Measurements from ENCODE around the gene AOAH.

The AOAH gene

GRCh38 chr7:36761835-36762234 lies 37.5 kb upstream of the AOAH start:
- in situ Hi-C loops (cut with MboI; ENCODE audit: low sequenced_read_pairs, unreplicated experiment) = no loop called here

GRCh38 chr7:36760856-36761762 lies 36.8 kb upstream of the AOAH start:
- no peak for TF ChIP-seq CTCF (IDR thresholded peaks at IDR 0.05; ENCODE audit: borderline replicate concordance, control extremely low read depth, extremely low read depth, insufficient read depth, missing control alignments)
- in situ Hi-C loops (cut with MboI; ENCODE audit: low sequenced_read_pairs, unreplicated experiment) = no loop called here
- no peak for DNase-seq (ENCODE audit: low spot score)

More at GRCh38 chr7:36761835-36762234, 37.5 kb upstream of the AOAH start:
- no peak for TF ChIP-seq CTCF (IDR thresholded peaks at IDR 0.05; ENCODE audit: borderline replicate concordance, control extremely low read depth, extremely low read depth, insufficient read depth, missing control alignments)
- DNase-seq (ENCODE audit: low spot score) = no peak

- no peak for TF ChIP-seq CTCF (IDR thresholded peaks at IDR 0.05; ENCODE audit: borderline replicate concordance, control extremely low read depth, extremely low read depth, insufficient read depth, missing control alignments)
- in situ Hi-C loops (cut with MboI; ENCODE audit: low sequenced_read_pairs, unreplicated experiment) = no loop called here
- DNase-seq (ENCODE audit: low spot score) = no peak
Measured at GRCh38 chr7:36758879-36759278, 34.6 kb upstream of the AOAH start.

- peak; percentile 22 for DNase-seq (ENCODE audit: low spot score)
- no peak for TF ChIP-seq CTCF (IDR thresholded peaks at IDR 0.05; ENCODE audit: borderline replicate concordance, control extremely low read depth, extremely low read depth, insufficient read depth, missing control alignments)
- in situ Hi-C loops (cut with MboI; ENCODE audit: low sequenced_read_pairs, unreplicated experiment) = no loop called here
Measured at GRCh38 chr7:36755484-36755883, 31.2 kb upstream of the AOAH start.

GRCh38 chr7:36752026-36752711 lies 27.9 kb upstream of the AOAH start:
- in situ Hi-C loops (cut with MboI; ENCODE audit: low sequenced_read_pairs, unreplicated experiment) = no loop called here
- TF ChIP-seq CTCF (IDR thresholded peaks at IDR 0.05; ENCODE audit: borderline replicate concordance, control extremely low read depth, extremely low read depth, insufficient read depth, missing control alignments) = no peak
- no peak for DNase-seq (ENCODE audit: low spot score)

GRCh38 chr7:36750451-36750850 lies 26.2 kb upstream of the AOAH start:
- no peak for TF ChIP-seq CTCF (IDR thresholded peaks at IDR 0.05; ENCODE audit: borderline replicate concordance, control extremely low read depth, extremely low read depth, insufficient read depth, missing control alignments)
- in situ Hi-C loops (cut with MboI; ENCODE audit: low sequenced_read_pairs, unreplicated experiment) = no loop called here
- DNase-seq (ENCODE audit: low spot score) = no peak
